GM04503 (cell line): ENCODE data around the gene GLDN.

Source experiments
- DNase-seq: peaks from one replicate; pipeline ENCODE4 v3.0.0-alpha.2; 2012; ENCODE audit warnings: low read depth

GLDN gene

GRCh38 chr15:51341366-51342226 is at the start of gene GLDN:
Gene GLDN, plus strand, starts transcription at chr15:51341655. Its CDS starts 30 bp downstream, at chr15:51341685.
- DNase-seq, result no peak

GRCh38 chr15:51298620-51299019 is 42.8 kb upstream of the GLDN start:
- no peak for DNase-seq

GRCh38 chr15:51299187-51300015 is 42.1 kb upstream of the GLDN start:
- DNase-seq, result no peak

GRCh38 chr15:51302480-51302879 is 39.0 kb upstream of the GLDN start:
- no peak for DNase-seq

- no peak for DNase-seq
These were observed 37.9 kb upstream of the GLDN start for GRCh38 chr15:51303462-51303980.

GRCh38 chr15:51307325-51307724 is 34.1 kb upstream of the GLDN start:
- DNase-seq, result no peak

- no peak for DNase-seq
These were observed 33.6 kb upstream of the GLDN start for GRCh38 chr15:51307811-51308210.

- peak; percentile 24 for DNase-seq
These were observed 31.4 kb upstream of the GLDN start for GRCh38 chr15:51310064-51310463.

GRCh38 chr15:51311510-51311909 is 29.9 kb upstream of the GLDN start:
- no peak for DNase-seq

- no peak for DNase-seq
These were observed 29.0 kb upstream of the GLDN start for GRCh38 chr15:51312166-51313073.

GRCh38 chr15:51313074-51313393 is 28.4 kb upstream of the GLDN start:
- no peak for DNase-seq

- no peak for DNase-seq
These were observed 27.7 kb upstream of the GLDN start for GRCh38 chr15:51313644-51314280.

- DNase-seq, result no peak
These were observed 26.8 kb upstream of the GLDN start for GRCh38 chr15:51314391-51315337.

GRCh38 chr15:51315726-51316125 is 25.7 kb upstream of the GLDN start:
- no peak for DNase-seq

GRCh38 chr15:51316636-51317035 is 24.8 kb upstream of the GLDN start:
- no peak for DNase-seq

GRCh38 chr15:51318382-51319150 is 22.9 kb upstream of the GLDN start:
- DNase-seq, result peak; percentile 68

- DNase-seq, result no peak
These were observed 21.9 kb upstream of the GLDN start for GRCh38 chr15:51319539-51319938.

- no peak for DNase-seq
These were observed 20.6 kb upstream of the GLDN start for GRCh38 chr15:51320843-51321242.

GRCh38 chr15:51321316-51321715 is 20.1 kb upstream of the GLDN start:
- no peak for DNase-seq
